HG02588 (cell line): ENCODE measurements around the gene DNAH5.

ENCODE experiments used
- ATAC-seq: cut with Tn5 transposase; IDR thresholded peaks from one replicate; pipeline ENCODE4 v1.9.1; 2021; ENCODE audit warnings: mild to moderate bottlenecking, moderate library complexity; ENCODE audit not compliant: unreplicated experiment

The DNAH5 gene

DNA sequence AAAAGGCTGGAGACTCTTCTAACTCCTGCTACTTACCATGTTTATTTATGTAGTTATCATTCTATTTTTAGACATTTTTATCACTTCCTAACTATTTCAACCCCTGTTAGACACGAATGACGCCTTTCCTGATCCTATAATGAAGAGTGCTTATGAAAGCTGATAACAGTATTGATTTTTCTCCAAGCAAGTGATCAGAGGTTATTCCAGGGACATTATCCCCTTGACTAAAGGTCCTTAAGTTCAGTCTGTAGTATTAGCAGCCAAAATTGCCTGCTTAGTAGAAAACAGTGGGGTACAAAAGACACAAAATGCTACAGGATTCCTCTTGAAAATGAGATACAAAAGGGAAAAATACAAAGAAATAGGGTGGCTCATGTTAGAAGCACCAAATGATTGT, 235.6 kb downstream of the DNAH5 start:
- no peak for ATAC-seq

DNA sequence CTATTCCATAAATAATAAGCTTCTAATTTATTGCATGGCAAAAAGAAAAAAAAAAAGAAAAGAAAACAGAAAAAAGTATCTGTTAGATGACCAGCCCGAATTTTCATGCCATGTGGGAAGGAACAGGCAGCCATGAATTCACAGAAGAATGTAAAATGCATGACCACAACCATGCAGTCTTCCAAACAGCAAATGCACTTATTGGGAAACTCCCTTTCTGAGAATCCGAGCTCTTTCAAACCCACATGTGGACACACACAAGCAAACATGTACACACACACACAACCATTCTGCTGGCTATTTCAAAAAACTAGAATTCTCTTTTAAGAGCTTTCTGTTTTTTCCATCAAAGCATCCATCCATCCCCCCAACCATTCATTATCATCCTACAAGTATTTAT, 236.1 kb downstream of the DNAH5 start:
- ATAC-seq: no peak

DNA sequence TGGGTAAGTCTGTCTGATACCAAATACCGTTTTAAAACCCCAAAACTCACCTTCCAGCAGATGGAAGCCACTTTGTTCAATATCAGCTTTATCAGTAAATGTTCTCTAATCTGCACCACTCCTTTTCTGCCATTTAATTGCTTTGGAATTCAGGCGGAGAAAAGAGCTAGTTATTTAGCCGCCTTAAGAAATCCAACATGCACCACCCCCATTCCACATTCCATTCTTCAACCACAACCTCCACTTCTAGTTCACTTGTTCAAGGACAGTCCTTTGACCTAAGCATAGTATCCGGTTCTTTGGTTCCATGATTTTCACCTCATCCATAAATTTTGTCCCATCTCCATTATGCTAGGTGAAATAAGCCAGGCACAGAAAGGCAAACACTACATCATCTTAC, 240.1 kb downstream of the DNAH5 start:
- ATAC-seq: no peak

DNA sequence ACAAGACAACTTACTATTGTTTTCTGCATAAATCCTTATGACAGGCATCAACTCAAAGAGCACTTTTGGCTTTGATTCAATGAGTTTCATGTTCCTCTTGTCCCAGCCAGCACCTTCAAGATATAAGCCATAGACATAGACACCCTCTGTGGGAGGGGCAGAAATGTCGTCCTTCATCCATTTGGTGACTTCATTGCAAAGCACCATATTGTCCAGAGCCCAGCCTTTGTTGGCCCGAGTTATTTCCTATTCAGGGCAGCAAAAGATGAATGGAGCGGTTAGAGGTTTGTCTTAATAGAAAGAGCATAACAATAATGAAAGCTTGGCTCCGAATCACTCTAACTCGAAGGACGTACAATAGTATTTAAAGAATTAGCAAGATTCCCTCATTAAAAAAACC, 243.9 kb downstream of the DNAH5 start:
- no peak for ATAC-seq

DNA sequence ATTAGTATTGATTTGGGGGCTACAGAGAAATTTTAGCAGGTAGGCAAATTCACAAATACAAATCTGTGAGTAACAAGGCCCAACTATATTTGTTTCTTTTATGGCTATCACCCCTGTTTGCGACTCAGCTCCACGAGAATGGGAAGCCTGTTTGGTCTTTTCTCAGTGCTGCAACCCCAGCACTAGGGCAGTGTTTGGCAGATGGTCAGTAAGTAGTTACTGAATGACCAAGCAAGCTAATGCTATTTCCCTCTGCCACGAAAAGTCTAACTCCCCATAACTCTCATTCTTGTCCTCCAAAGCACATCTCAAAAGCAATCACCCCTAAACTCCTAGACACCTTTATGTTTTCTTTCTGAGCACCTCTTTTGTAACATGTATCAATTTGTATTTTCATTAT, 245.6 kb downstream of the DNAH5 start:
- no peak for ATAC-seq

DNA sequence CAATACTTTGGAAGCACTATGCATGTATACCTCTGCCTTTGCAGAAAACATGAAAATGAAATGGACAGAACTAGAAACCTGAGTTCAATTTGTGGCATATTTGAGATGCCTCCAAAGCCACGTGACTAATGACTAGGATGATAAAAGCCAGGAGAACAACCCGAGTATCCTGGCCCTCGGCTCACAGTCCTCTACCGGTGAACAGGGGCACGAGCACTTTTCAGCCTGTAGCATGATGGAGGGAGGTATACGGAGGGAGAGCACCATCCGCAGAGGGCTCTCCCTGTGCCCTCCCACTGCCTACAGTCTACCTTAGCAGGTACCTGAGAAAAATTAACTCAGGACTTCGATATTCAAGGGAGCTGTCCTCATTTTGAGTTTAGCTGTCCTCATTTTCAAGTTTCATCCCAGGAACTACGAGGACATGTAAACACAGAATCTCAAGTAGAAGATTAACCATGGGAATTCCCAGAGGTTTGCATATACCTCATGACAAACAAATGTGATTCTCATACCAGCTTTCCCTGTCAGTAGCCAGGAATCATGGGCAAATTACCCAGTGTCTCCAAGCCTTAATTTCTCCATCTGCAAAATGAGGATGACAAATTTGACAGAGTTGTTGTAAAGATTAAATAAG, 249.3 kb downstream of the DNAH5 start:
- no peak for ATAC-seq

DNA sequence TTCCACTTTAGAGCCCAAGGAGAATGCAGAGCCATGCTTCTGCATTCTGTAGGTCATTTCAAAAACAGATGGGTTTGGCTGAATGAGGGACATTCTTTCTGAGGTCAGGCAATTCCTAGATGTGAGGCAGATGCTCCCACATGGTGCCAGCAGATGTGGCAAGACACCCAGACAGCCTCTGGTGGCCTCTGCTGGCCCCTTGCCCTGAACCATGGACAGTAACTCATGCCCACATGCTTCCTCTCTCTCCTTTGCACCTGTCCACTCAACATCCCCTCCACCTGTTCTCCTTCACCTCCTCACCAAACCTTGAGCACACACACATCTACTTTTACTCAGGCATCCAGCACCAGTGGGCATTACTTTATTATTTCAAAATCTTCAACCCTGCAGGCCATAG, 252.3 kb downstream of the DNAH5 start:
- ATAC-seq: no peak

DNA sequence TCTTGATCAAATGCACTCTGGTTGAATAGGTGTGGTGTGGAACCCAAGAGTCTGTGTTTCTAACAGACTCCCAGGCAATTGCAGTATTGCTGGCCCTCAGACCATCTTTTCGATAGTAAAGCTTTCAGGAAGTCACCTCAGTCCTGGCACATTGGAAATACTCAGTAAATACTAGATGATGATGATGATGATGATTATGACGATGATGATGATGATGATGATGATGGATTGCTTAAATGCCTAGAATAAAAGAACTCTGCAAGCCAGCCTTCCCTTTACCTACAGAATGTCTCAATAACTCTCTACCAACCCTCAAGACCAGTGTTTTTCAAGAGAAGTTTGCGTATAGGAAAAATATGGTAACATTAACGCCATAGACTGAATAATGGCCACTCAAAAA, 268.0 kb downstream of the DNAH5 start:
- ATAC-seq: no peak

DNA sequence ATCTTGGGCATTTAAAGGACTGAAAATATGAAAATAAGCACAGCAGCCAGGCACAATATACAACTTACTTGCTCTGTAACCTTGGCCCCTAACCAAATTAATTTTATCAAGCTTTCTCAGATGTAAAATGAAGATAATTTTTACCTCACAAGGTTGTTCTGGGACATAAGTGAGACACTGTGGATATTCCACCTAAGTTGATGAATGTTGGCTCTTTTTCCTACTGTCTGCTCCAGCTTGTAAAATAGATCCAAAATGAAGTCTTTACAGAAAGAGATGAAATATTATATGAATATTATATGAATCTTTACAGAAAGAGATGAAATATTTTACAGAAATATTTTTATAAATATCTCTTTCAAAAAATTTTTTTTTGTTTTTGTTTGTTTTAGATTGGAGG, 270.1 kb downstream of the DNAH5 start:
- no peak for ATAC-seq

DNA sequence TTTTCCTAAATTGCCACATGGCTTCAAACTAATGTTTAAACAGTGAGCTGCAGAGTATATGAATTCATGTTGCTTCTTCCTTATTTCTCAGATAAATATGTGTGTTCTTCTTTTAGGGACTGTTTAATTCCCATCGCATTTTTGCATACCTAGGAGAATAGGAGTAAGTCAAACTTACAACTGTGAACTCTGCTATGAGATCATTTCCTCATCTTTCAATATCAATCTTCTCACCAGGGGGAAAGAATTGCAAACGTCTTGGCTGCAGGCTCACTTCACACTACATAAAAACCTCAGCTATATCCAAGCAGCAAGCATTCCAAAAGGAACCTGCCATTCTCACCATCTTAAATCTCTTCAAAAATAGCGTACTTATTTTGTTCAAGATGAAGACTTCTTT, 271.0 kb downstream of the DNAH5 start:
- no peak for ATAC-seq

DNA sequence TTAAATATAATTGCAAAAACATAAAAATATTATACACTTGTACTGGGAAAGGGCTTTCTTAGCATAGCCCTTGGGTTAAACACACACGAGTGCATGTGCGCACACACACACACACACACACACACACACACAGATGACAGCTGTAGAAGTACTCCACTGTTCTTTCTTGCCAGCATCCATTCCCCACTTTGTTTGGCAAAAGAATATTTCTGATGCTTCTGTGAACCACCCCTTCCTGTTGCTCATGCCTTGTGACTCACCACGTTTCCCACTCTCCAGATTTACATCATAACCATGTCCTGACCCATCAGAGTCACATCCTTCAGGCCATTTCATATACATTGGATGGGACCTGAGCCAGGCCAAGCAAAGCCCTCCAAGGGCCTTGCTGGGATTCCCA, 280.1 kb downstream of the DNAH5 start:
- no peak for ATAC-seq

DNA sequence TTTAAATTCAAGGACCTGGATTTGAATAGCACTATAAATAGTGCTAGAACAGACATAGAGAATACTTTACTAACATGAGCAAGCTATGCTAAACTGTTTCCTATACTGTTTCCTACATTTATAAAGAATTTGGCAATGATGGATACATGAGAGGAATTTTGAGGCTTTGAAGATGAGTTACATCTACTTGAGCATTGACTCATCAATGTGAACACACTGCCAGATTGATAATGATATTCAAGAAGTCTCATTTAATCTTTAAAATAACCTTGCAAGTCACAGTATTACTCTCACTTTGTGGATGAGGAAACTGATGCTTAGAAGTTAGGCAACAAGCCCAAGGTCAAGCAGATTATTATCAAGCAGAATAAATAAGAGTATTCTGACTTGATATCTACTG, 281.9 kb downstream of the DNAH5 start:
- no peak for ATAC-seq

DNA sequence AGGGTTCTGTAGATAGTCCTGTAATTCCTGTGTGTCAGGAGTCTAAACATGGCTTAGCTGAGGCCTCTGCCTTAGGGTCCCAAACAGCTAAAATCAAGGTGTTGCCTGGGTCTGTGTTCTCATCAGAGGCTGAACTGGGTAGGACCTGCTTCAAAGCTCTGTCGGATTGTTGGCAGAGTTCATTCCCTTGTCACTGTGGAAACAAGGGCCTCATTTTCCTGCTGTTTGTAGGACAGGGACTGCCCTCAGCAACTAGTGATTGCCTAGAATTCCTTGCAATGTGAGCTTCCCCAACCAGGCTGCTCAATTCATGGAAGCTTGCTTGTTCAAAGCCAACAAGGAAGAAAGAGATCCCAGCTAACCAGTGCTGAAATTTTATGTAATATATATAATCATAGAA, 283.2 kb downstream of the DNAH5 start:
- no peak for ATAC-seq

DNA sequence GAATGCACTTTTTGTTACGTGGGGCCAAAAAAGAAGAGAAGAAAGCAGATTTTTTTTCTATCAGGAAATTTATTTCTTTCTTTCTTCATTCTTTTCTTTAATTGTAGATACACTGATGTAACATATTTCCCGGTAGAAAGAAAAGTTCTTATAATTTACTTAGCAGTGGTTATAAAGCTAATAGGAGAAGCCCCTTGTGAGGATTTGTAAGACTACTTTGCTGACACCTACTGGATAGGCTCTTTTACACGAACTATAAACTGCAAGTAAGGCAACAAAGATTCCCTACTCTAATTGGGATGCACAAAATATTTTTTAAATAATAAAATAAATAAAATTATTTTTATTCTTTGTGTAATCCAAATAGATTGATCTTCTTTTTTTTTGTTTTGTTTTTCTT, 284.4 kb downstream of the DNAH5 start:
- no peak for ATAC-seq

DNA sequence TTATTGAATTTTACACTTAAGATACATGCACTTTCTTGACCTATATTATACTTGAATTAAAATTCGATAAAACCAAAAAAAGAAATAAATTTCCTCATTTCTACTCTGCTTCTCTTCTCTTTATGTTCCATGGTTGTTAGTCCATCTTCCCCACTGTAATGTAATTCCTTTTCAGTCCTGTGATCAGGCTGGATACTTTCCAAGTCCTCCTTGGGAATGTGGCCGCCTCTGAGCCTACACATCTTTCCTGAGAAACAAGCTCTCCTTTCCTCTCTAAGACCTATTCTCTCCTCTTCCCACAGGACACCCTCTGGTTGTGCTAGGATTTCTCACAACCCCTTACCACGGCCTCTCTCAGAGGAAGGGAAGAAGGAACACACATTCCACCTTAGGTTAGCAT, 285.1 kb downstream of the DNAH5 start:
- no peak for ATAC-seq

DNA sequence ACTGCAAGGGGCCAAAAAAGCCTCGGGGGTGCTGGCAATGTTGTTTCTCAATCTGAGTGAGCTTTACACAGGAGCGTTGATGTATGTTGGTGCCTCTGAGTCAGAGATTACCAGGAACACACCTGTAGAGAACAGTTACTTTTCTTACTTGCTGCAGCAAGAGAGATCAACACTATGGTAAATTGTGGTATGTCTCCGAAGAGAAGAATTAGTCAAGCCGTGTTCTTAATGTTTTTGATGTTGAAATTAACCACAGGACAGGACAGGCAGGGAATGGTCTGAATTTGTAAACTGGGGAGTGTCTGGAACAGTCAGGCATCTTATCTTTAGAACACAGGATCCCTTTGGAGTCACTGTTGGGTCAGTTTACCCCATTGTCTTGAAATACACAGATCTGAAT, 285.7 kb downstream of the DNAH5 start:
- ATAC-seq: no peak

DNA sequence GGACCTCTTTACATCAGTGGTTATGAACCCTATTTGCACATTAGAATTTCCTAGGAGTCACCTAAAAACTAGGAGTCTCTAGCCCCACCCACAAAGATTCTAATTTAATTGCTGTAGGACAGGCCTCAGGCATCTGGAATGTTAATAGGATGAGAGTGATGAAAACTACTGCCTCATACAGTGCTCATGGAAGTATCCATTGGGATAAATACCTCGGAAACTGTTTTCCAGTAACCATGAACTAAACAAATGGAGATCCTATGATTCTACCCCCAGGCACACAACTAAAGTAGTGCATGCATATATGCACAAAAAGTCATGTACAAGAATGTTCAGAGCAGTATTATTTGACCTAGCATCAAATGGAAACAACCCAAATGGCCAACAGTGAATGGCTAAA, 286.3 kb downstream of the DNAH5 start:
- ATAC-seq: no peak

DNA sequence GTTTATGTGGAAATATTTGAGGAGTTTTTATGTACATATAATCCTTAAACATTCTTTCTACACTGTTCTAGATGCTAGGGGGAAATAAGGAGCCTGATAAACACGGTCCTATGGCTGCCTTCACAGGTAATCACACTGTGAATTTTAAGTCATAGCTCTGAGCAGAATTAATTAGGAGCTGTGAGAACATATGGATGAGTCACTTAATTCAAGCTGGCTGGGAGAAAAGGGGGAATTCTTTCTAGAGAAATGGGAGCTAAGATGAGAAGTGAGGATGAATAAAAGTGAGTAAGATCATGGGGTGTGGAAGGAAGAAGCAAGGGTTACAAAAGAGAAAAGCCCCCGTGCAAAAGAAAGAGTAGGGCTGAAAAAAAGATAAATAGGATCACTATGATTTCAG, 290.8 kb downstream of the DNAH5 start:
- no peak for ATAC-seq

DNA sequence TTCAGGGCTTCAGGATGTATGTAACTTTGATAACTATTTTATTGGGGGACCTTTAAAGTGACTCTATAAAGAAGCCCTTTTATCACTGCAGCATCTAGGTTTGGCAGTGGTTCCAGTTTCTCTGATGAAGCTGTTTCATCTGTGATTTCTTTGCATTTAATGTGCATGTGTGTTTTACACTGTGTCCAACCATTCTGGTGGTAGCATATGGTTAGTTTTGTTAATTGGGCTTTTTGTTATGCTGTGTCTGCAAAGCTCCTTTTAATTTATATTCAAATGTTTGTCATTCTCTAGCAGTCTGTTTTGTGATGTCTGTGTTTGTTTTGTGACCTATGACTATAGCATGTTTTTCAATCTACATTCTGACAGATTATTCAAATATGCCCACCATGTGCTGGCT, 294.8 kb downstream of the DNAH5 start:
- no peak for ATAC-seq

DNA sequence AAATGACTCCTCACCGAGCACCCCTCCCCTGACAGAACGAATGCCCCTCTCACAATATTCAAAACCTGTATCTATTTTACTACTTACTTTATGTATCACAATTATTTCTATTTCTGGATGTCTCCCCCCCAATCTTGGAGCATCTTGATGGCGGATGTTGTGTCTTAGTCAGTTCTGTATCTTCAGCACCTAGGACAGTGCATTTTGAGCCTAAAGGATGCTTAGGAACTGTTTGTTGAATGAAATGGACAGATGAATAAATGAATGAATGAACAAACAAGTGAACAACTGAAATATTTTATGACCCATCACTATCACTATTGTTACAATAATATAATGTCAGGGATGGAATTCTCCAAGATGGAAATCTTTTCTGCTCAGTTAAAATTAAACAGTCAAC, 295.7 kb downstream of the DNAH5 start:
- no peak for ATAC-seq

DNA sequence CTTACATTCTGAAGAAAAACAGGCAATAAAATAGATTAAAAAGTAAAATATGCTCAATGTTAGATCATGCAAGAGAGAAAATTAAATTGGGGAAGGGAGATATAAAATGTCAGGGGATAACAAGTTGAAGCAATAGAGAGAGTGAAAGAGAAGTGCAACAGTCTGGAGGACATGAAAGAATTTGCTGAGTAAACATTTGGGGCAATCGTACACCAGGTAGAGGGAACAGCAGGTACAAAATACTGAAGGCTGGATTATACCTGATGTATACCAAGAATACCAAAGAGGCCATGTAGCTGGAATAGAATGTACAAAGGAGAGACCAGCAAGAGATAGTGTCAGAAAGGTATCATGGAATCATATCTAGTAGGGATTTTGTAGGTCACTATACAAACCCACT, 300.8 kb downstream of the DNAH5 start:
- no peak for ATAC-seq

DNA sequence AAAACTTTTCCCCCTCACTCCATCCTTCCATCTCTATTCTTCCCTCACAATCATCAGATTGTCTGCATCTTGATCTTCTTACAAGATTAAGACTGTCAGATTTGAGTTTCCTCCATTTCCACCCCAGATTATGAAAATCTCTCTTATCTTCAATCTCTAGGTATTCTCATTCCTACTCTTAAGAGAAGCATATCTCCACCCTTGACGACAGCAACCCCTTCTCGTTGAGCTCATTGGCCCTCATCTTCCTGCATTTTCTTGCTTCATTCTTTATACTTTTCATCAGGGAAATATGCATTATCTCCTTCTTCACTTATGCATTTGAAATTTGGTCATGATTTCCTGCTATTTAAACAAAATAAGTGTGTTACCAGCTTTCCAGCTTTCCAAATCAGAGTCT, 301.3 kb downstream of the DNAH5 start:
- no peak for ATAC-seq
